CD14-positive monocyte (primary cell): ENCODE measurements around the gene LENEP. TPM values are rescaled to one million over a fixed set of nuclear protein-coding genes. Genes with fewer than 3 reads are reported as not detected.

ENCODE experiments used
- DNase-seq, 3 donors: peaks; one replicate each; pipeline ENCODE4 v3.0.0-alpha.2; 2011 to 2022
- H2AFZ ChIP-seq: 2 replicates; pipeline ENCODE4 v1.6.0; 2012; ENCODE audit warnings: mild to moderate bottlenecking, low read depth, low read length, inconsistent platforms; ENCODE audit not compliant: insufficient read depth, poor library complexity, severe bottlenecking
- H3K27ac ChIP-seq, 2 donors: 1 replicate in 1 of 2; 2 replicates in 1 of 2; pipeline ENCODE4 v1.5.1; 2012 to 2013; ENCODE audit warnings: low read length in 2 of 2, control low read depth in 1 of 2, inconsistent platforms in 1 of 2, low read depth in 1 of 2, mild to moderate bottlenecking in 1 of 2
- H3K27me3 ChIP-seq, 2 donors: one replicate each; pipeline versions ENCODE4 v1.6.0 to v1.6.1; 2011 to 2013; ENCODE audit warnings: low read length in 2 of 2; ENCODE audit not compliant: control insufficient read depth in 2 of 2, insufficient read depth in 2 of 2
- H3K36me3 ChIP-seq, 2 donors: replicated peaks in 1 of 2; 1 replicate in 1 of 2; 2 replicates in 1 of 2; pipeline versions ENCODE4 v1.5.1 to v1.6.1; 2012 to 2013; ENCODE audit warnings: low read length in 2 of 2, control low read depth in 1 of 2, inconsistent platforms in 1 of 2, mild to moderate bottlenecking in 1 of 2; ENCODE audit not compliant: insufficient read depth in 2 of 2, control insufficient read depth in 1 of 2
- H3K4me1 ChIP-seq, 2 donors: 1 replicate in 1 of 2; 2 replicates in 1 of 2; pipeline versions ENCODE4 v1.5.1 to v1.6.1; 2012 to 2013; ENCODE audit warnings: low read length in 2 of 2, control low read depth in 1 of 2, inconsistent platforms in 1 of 2, mild to moderate bottlenecking in 1 of 2, moderate library complexity in 1 of 2; ENCODE audit not compliant: insufficient read depth in 2 of 2, control insufficient read depth in 1 of 2
- H3K4me2 ChIP-seq: replicated peaks from 2 replicates; pipeline ENCODE3; 2012; ENCODE audit warnings: low read length, moderate library complexity, mild to moderate bottlenecking; ENCODE audit not compliant: poor library complexity, severe bottlenecking; ENCODE audit errors: extremely low read depth
- H3K4me3 ChIP-seq, 3 experiments: fragments of 200-600 bp in 1 of 3; sonication (generic) in 1 of 3; replicated peaks in 1 of 3; 1 replicate in 2 of 3; 2 replicates in 1 of 3; pipeline ENCODE4 v1.5.1; 2011 to 2013; ENCODE audit warnings: low read length in 3 of 3, mild to moderate bottlenecking in 3 of 3, control low read depth in 2 of 3, low read depth in 2 of 3, inconsistent platforms in 1 of 3, moderate library complexity in 1 of 3
- H3K79me2 ChIP-seq: 2 replicates; pipeline ENCODE4 v1.6.0; 2012; ENCODE audit warnings: mild to moderate bottlenecking, control low read depth, inconsistent platforms, low read length, moderate library complexity; ENCODE audit not compliant: insufficient read depth
- H3K9ac ChIP-seq: 2 replicates; pipeline ENCODE4 v1.6.0; 2017; ENCODE audit warnings: low read length, mild to moderate bottlenecking; ENCODE audit not compliant: insufficient read depth, poor library complexity, severe bottlenecking
- H3K9me3 ChIP-seq, 2 donors: replicated peaks in 1 of 2; 1 replicate in 1 of 2; 2 replicates in 1 of 2; pipeline versions ENCODE4 v1.5.1 to v1.6.1; 2012 to 2013; ENCODE audit warnings: low read length in 2 of 2, control low read depth in 1 of 2; ENCODE audit not compliant: control insufficient read depth in 1 of 2, insufficient read depth in 1 of 2
- H4K20me1 ChIP-seq: 2 replicates; pipeline ENCODE4 v1.6.0; 2012; ENCODE audit warnings: mild to moderate bottlenecking, low read length, control low read depth, moderate library complexity; ENCODE audit not compliant: insufficient read depth
- H3K27ac Mint-ChIP-seq, 7 donors: one replicate each; pipeline ENCODE4 v1.8.0; 2020; ENCODE audit warnings: mild to moderate bottlenecking in 7 of 7, mixed read lengths in 7 of 7, moderate library complexity in 6 of 7, inconsistent platforms in 2 of 7
- H3K27me3 Mint-ChIP-seq, 3 donors: one replicate each; pipeline ENCODE4 v1.8.0; 2021 to 2022; ENCODE audit warnings: low read depth in 3 of 3, mild to moderate bottlenecking in 3 of 3, mixed read lengths in 3 of 3, moderate library complexity in 3 of 3, inconsistent platforms in 1 of 3
- H3K36me3 Mint-ChIP-seq, 2 donors: one replicate each; pipeline ENCODE4 v1.8.0; 2020; ENCODE audit warnings: mixed read lengths in 2 of 2, inconsistent platforms in 1 of 2, mild to moderate bottlenecking in 1 of 2
- H3K4me1 Mint-ChIP-seq: one replicate; pipeline ENCODE4 v1.8.0; 2020; ENCODE audit warnings: mild to moderate bottlenecking, mixed read lengths
- H3K4me3 Mint-ChIP-seq, 2 donors: one replicate each; pipeline ENCODE4 v1.8.0; 2020; ENCODE audit warnings: mild to moderate bottlenecking in 2 of 2, mixed read lengths in 2 of 2, moderate library complexity in 1 of 2
- H3K9me3 Mint-ChIP-seq, 7 donors: one replicate each; pipeline ENCODE4 v1.8.0; 2020 to 2022; ENCODE audit warnings: mixed read lengths in 7 of 7, mild to moderate bottlenecking in 6 of 7, moderate library complexity in 6 of 7, inconsistent platforms in 2 of 7
- WGBS: methylation state at CpG from one replicate; pipeline ENCODE4 v1.1.5; 2013; ENCODE audit warnings: missing lambda C conversion rate; ENCODE audit not compliant: insufficient coverage; 5-methylcytosine and 5-hydroxymethylcytosine counted together
- intact Hi-C, 2 donors: fragments of 100-400 bp; cut with micrococcal nuclease; formaldehyde crosslinking; loops; one replicate each; pipeline versions ENCODE4 v1.15.0 to v1.15.1; 2023
- polyA plus RNA-seq, 3 donors: library from polyadenylated mRNA; depleted of rRNA in 1 of 3; unstranded in 2 of 3; stranded (reverse) in 1 of 3; fragments of 300-500 nt in 2 of 3; fragments of >200 nt in 1 of 3; fragmentation: Illumina TruSeq in 2 of 3; gene quantifications; 1 replicate in 2 of 3; 2 replicates in 1 of 3; pipeline ENCODE4 v1.2.3, GENCODE V29; 2012 to 2021
- TF ChIP-seq, protein P1 (sequence below): fragments of 200-600 bp; IDR thresholded peaks from one replicate; pipeline ENCODE4 v1.8.0; 2022; ENCODE audit warnings: antibody characterized with exemption, mild to moderate bottlenecking

LENEP gene
- polyA plus RNA-seq, 3 donors: not detected

DNA sequence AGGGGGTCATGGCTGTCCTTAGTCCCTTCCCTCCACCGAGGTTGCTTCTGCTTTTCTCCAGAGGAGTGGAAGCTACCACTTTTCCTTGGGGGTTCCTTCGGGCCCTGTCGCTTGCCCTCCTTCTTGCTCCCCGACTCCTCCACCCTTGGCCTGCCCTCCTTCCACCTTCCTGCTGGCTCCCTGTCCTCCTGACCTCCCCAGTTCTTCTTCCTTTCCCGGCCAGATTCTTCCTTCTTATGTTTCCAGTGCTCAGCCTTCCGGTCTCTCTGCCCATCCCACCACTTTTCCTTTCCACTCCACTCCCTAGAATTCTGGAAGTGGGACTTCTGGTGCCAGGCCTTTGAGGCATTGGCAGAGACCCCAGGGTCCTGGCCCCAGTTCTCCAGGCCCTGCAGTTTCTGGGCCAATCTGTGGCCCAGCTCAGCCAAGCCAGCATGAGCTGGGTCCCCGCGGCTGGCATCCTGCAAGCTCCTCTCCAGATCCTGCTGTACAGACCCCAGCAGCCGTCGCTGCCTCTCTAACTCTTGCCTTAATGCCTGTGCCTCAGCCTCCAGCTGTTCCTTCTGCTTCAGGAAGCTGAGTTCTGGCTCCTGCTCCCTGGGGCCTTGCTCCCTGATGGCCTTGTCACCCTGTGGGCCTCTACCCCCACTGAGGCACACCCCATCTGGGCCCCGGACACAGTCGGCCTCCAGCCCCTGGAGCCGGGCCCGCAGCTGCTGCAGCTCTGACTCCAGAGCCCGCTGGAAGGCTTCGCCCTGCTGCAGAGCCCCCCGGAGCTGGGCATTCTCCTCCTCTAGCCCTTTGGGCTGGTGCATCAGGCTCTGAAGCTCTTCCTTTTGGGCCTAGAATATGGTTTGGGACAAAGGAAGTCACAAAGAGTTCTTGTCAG is 47.2 kb upstream of the LENEP start:
- WGBS: 91% methylated on average over 16 of the region's 17 CpGs
- Histone ChIP-seq H3K9ac (no peak overlapping the region), H3K79me2 (no peaks in the 10 kb centered on the region), H4K20me1 (peaks cover under 1% of the 10 kb centered on the region), H2AFZ (no peak overlapping the region), H3K4me3 (no peak overlapping the region), H3K4me1 (peaks cover 35 to 39% of the 10 kb centered on the region in 2 donors), H3K27ac (no peak overlapping the region), H3K4me2 (no peak overlapping the region), H3K9me3 (no peaks in the 10 kb centered on the region), H3K36me3 (peaks cover 40 to 58% of the 10 kb centered on the region in 2 donors), H3K27me3 (no peaks in the 10 kb centered on the region)
- Mint-ChIP-seq H3K9me3 (no peaks in the 10 kb centered on the region), H3K4me3 (no peak overlapping the region), H3K4me1 (peaks cover 39% of the 10 kb centered on the region), H3K27me3 (peaks cover 0 to 2% (median 0%) of the 10 kb centered on the region in 3 donors), H3K36me3 (peaks cover 42 to 58% of the 10 kb centered on the region in 2 donors), H3K27ac (peak overlapping the region in 1 of 7 donors; percentile 68)
- TF ChIP-seq, protein P1, sequence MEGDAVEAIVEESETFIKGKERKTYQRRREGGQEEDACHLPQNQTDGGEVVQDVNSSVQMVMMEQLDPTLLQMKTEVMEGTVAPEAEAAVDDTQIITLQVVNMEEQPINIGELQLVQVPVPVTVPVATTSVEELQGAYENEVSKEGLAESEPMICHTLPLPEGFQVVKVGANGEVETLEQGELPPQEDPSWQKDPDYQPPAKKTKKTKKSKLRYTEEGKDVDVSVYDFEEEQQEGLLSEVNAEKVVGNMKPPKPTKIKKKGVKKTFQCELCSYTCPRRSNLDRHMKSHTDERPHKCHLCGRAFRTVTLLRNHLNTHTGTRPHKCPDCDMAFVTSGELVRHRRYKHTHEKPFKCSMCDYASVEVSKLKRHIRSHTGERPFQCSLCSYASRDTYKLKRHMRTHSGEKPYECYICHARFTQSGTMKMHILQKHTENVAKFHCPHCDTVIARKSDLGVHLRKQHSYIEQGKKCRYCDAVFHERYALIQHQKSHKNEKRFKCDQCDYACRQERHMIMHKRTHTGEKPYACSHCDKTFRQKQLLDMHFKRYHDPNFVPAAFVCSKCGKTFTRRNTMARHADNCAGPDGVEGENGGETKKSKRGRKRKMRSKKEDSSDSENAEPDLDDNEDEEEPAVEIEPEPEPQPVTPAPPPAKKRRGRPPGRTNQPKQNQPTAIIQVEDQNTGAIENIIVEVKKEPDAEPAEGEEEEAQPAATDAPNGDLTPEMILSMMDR: no peak
- DNase-seq: no peak
- intact Hi-C loops: no loop called here

DNA sequence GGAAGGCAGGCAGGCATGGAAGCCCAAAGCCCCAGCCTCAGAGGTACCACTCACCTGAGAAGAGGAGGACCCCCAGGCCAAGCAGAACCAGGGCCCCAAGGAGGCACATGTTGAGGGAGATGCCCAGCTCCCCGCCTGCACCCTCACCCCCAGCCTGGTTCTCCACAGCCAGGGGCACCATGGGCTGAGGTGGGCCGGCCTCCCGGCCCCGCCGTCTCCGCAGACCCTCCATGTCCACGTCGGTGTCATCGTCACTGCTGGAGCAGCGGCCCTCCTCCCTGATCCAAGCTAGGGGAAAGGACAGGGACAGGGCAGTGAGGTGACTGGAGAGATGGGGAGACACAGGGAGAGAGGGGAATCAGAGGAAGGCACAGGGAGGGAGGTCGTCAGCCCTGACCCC is 45.3 kb upstream of the LENEP start:
- no peaks in the 10 kb centered on the region for H3K9me3 Mint-ChIP-seq
- no peaks in the 10 kb centered on the region for H3K27me3 ChIP-seq
- H4K20me1 ChIP-seq: peaks cover 18% of the 10 kb centered on the region
- peaks cover 48 to 66% of the 10 kb centered on the region in 2 donors for H3K36me3 Mint-ChIP-seq
- WGBS: 98% methylated on average over 10 of the region's 11 CpGs
- H3K27ac ChIP-seq: no peak overlapping the region
- intact Hi-C loops: no loop called here
- no peak overlapping the region for H3K27ac Mint-ChIP-seq
- peaks cover 44 to 65% of the 10 kb centered on the region in 2 donors for H3K36me3 ChIP-seq
- TF ChIP-seq, protein P1: no peak
- H3K79me2 ChIP-seq: peaks cover 7% of the 10 kb centered on the region
- H3K4me3 ChIP-seq: no peak overlapping the region
- peaks cover 21 to 30% of the 10 kb centered on the region in 2 donors for H3K4me1 ChIP-seq
- H3K9ac ChIP-seq: no peak overlapping the region
- no peak for DNase-seq
- peaks cover 34% of the 10 kb centered on the region for H3K4me1 Mint-ChIP-seq
- no peak overlapping the region for H3K4me2 ChIP-seq
- H2AFZ ChIP-seq: no peak overlapping the region
- H3K4me3 Mint-ChIP-seq: no peak overlapping the region
- H3K27me3 Mint-ChIP-seq: peaks cover 0 to 4% (median 0%) of the 10 kb centered on the region in 3 donors
- H3K9me3 ChIP-seq: no peaks in the 10 kb centered on the region
